GM10847 (cell line): ENCODE measurements around the gene GALNT13.

ENCODE experiments used
- POLR2A ChIP-seq: IDR thresholded peaks from 2 replicates; pipeline ENCODE4 v1.6.1; 2011; ENCODE audit not compliant: insufficient read length; ENCODE audit errors: extremely low read depth

The GALNT13 gene

GRCh38 chr2:154226931-154227330 is 355.2 kb downstream of the GALNT13 start:
- no peak for TF ChIP-seq POLR2A

GRCh38 chr2:154228566-154229280 is 357.0 kb downstream of the GALNT13 start:
- TF ChIP-seq POLR2A: no peak

DNA sequence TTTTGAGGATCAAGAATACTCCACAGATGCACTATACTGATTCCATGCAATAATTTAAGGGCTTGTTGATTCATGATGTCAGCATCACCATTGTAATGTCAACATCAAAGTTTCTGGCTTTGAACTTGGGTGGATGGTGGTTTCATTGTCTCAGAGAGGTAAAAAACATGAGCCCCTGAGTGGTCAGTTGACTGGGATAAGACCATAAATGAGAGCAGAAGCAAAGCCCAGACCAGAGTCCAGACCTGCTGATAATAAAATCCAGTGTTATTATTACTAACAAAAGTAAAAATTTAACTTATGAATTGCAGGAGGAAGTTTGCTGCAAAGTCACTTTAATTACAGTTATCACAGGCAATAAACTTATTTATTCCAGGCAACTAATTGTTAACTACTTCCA is 358.2 kb downstream of the GALNT13 start:
- TF ChIP-seq POLR2A: no peak

DNA sequence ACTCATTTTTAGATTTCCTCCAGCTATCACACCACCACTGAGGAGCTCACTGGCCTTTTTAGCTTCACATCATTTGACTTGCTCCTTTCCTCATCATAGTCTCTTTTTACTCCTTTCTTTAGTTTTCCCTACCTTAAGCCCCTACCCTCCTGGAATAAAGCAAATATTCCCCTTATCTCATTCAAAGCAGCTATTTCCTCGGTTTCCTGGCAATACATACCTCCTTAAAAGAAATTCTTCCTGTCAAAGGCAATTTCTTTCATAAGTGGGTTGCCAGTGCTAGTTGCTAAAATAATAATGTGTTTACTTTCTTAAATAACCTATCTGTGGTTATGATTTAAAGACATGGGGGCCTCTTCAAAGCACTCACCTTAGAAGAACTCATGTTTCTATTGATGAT is 359.3 kb downstream of the GALNT13 start:
- no peak for TF ChIP-seq POLR2A

GRCh38 chr2:154233231-154233630 is 361.5 kb downstream of the GALNT13 start:
- TF ChIP-seq POLR2A: no peak

DNA sequence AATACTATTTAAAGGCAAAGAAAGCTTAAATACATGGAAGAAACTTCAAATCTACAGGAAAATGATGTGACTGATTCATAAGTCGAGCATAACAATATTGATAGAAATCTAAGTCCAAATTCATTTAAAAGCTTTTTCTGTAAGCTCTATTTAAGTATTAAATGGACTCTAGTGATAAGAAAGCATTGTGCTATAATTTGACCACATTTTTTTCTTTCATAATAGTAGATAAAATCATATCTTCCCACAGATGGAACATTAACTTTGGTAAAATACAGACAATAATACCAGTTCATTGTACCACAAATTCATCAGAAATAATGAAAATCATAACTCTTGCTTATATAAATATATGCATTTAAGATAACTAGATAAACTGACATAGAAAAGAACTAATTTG is 366.5 kb downstream of the GALNT13 start:
- TF ChIP-seq POLR2A: no peak

DNA sequence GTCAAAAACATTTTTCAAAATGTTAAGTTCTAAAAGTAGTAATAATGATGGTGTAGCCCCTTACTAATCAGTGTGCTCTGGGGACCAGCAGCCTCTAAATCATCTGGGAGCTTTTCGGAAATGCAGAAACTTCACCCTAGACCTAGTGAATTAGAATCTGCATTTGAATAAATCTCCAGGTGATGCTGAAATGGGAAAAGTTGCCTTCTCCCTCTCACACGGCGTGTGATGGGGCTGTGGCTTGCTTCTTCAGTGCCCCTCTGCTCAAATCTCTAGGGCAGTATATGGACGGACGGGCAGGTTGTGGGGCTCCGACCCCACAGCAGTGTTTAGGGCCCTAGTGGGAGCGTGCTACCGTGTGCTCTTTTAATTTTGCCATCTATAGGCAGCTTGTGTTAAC is 368.6 kb downstream of the GALNT13 start:
- TF ChIP-seq POLR2A: no peak

DNA sequence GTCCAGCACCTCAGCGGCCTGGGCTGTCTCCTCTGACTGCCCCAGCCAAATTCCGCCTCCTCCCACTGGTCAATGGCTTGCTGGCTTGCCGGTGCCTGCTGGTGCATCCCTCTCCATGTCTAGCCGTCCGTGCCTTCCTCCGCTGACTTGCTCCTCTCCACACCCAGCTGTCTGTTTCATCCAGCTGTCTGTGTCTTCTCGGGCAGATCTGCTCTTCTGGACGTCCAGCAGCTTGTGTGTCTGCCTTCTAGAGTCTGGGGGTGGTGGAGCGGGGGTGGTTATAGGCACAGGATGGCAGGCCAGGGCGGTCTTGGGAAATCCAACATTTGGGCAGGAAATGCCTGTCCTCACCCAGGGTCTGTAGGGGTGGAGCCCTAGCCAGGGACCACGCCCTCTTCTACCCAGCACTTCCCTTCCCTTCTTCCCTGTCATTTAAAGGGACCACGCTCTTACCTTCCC is 369.2 kb downstream of the GALNT13 start:
- no peak for TF ChIP-seq POLR2A

- no peak for TF ChIP-seq POLR2A
These were observed 371.0 kb downstream of the GALNT13 start for GRCh38 chr2:154242687-154243086.

- no peak for TF ChIP-seq POLR2A
These were observed 372.0 kb downstream of the GALNT13 start for GRCh38 chr2:154243685-154244084.

GRCh38 chr2:154244932-154245331 is 373.2 kb downstream of the GALNT13 start:
- TF ChIP-seq POLR2A: no peak

GRCh38 chr2:154247503-154247902 is 375.8 kb downstream of the GALNT13 start:
- no peak for TF ChIP-seq POLR2A

- TF ChIP-seq POLR2A: no peak
These were observed 384.4 kb downstream of the GALNT13 start for GRCh38 chr2:154256136-154256535.

DNA sequence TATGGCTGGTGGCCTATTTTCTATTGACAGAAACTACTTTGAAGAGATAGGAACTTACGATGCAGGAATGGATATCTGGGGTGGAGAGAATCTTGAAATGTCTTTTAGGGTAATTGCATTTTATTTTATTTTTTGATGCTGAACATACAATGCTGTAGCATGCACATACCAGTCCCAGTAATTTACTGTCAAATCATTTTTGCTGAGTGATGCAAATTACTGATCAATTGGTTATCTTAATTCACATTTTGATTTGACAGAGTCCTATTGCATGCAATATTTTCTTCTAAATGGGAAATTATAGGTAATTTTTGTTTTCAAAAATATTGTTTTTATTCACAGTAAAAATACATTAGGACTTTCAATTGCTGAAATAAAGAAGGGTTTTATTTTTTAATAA is 387.3 kb downstream of the GALNT13 start:
- TF ChIP-seq POLR2A: no peak

DNA sequence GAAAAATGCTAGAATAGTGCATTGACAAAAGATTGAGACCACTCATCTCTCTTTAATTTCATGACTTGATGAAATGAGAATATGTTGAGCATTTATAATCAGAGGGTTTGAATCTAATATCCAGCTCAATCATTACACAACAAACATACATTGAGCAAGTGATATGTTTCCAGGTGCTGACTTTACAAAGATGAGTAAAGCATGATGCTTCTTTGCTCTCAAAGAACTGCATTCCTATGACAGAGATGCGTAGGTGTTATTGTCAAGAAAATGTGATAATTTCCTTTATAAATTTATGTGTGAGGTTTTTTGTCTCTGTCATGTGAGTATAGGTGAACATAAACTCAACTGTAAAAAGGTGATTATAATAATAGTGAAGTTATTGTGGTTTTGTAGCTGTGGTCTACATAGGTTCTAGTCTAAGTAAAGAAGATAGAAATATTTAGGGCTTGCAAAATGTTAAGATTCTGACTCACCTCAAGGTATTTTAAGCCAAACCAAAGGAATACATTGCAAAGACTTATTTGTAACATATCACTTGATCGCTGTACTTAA is 389.8 kb downstream of the GALNT13 start:
- TF ChIP-seq POLR2A: no peak

DNA sequence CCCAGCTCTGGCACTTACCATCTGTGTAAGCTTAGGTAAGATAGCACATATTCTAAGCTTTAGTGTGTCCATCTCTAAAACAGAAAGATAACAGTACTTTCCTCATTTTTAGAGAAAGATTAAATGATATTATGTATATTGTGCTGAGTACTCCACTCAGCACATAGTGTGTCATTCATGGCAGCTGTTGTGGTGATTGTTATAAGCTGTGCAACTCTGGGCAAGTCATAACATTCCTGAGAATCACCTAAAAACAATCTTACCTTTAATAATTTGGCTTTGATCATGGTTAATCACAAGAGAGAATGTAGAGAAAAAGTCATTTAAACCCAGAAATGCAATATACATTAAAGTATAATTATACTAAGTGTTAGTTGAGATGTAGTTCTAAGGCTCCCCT is 391.5 kb downstream of the GALNT13 start:
- no peak for TF ChIP-seq POLR2A

DNA sequence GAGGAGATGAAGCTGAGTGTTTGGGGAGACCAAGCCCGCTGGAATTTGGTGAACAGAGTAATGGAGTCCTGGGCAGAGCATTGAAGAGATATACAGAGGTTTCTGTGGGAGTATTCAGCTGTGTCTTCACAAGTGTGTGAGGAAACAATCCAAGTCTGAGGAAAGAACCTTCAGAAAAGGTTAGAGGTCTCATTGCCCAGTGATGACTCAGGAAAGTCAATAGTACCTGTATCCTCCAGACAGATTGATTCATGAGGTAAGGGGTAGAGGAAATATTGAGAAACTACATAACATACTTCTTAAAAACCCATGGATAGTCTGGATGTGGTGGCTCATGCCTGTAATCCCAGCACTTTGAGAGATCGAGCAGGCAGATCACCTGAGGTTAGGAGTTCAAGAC is 392.3 kb downstream of the GALNT13 start:
- TF ChIP-seq POLR2A: no peak
